Measurements from ENCODE around the gene RXFP1.

RXFP1 gene

DNA sequence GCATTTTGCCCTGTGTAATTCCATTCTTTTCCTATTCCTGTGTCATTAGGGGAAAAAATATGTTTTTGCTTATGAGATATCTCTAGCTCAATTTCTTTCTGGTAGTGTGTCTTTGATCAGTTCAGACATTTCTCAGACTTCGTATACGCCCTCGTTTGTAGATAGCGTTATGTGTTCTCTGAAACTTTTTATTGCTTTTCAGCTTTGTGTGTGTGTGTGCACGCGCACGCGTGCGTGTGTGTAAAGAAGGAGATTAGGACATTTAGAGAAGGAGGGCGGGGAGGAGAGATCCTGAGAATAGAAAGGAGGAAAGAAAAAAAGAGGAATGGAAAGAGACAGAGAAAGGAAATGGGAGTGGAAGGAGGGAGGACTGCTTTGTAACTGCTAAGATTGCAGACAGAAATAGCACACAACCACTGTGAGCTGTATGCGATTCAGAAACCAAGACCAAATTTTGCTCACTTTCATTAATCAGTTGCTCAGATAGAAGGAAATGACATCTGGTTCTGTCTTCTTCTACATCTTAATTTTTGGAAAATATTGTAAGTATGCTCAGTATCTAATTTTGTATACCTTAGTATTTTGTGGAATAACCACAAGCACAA lies at the start of gene RXFP1:
TSS of gene RXFP1 (plus strand) at position 399 of the 605 bp plus-strand sequence. CDS start at position 494, 95 bp downstream.
- no peak for DNase-seq

- no peak for DNase-seq
These were observed 39.9 kb upstream of the RXFP1 start for GRCh38 chr4:158481811-158482210.

DNA sequence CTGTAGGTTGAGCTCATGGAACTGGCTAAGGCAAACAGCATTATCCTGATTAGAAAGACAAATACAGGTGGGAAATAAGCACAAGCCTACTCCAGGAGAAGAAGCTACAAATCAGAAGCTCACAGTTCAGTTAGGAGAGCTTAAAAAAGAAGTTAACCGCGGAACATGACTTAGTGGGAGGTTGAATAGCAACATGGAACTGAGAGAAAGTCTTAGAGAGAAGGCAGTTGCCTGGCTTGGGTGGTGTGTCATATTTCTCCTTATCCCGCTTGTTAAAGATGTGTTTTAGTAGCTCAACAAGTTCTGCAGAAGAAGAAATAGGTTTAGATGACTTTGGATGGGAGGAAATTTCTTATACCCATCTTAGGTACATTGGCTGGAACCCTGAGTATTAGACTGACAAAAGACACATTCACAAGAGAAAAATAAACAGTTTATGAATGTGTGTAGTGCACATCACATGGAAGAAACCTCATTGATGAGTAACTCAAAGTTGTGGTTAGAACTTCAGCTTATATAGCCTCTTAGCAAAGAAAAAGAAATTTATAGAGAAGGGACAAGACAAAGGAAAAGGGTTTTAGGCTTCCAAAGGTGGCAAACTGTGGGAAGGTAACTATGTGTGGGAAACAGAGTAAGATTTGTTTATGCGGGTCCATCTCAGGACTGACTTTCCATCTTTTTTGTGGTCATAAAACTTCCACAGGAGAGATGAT lies 37.4 kb upstream of the RXFP1 start:
- no peak for DNase-seq

DNA sequence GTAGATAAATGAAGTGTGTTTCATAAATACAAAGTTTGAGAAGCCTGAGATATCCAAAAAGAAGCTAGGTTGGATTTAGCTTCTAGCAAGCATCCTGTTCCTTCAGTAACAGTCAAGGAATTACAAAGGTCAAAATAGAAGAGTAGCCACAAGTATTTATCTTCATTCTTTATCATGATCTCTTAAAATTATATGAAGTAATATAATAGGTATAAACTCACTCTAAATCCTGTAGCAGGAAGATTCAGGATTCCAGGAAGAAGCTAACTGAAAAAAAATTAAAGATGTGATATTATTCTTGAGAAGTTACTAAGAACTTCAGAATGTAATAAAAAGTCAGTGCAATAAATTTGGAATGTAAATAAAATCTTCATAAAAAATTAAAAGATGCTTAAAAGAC lies 31.1 kb upstream of the RXFP1 start:
- DNase-seq: no peak

DNA sequence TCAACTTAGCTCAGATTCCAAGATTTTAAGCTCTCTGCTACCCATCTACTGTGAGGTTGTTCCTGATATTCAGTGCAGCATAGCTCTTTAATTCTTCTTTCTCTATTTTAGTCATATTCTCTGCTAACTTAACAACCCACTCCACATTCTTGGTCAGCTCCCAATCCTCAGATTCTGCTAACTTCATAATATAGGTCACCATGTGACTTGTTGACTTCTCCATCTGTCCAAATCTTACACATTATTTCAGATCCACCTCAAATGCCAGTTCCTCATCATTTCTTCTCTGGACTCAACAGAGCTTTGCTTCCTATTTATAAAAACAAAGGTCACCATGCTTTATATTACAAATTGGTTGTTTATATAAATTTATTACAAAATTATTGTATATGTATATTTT lies 29.3 kb upstream of the RXFP1 start:
- DNase-seq: no peak

DNA sequence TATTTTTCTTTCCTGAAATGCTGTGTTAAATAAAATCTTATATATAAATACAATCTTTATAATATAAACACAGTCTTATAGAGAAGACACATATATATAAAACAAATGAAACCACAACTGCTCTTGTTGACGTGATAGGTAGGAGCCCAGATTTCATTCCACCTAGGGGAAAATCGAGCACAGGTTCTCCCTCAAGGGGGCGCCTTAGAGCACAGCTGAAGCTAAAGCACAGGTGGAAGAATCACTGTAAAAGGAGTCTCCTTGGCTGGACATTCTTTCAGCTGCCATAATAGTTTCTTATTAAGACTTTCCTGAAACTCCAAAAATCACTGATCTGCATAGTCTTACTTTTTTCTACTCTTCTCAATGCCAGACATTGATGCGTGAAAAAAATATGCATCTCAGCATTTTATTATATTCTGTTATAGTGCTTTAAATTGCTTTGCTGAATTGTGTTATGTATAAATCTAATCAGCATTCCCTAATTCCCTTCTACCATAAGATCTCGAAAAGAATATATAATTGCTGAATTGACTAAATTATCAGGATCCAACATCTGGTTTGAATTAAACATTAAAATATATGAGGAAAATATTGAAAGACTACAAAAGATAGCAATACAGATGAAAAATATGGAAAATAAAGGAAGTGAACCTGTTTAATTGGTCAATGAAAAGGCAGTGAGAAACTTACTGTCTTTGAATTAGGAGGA lies 25.5 kb upstream of the RXFP1 start:
- DNase-seq: peak; percentile 7

- DNase-seq: no peak
These were observed 21.6 kb upstream of the RXFP1 start for GRCh38 chr4:158500054-158500453.

DNA sequence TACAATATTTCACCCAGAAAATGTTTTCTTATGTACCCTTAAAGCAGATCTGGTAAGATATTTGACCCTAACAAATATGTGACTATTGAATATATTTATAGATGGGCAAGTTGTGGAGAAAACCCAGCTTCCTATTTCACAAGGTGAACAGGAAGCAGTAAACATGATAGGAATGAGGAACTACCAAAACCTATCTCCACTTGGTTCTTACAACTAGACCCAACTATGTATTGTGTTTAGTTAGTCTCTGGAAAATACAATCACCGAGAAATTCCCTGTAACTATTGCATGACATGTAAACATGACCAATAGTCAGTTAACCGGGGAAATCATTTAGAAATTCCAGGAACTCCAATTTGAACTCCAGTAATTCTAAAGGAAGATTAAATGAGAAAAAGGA lies 8.4 kb upstream of the RXFP1 start:
- no peak for DNase-seq

GRCh38 chr4:158519226-158519625 lies 2.5 kb upstream of the RXFP1 start:
- DNase-seq: peak; percentile 7

DNA sequence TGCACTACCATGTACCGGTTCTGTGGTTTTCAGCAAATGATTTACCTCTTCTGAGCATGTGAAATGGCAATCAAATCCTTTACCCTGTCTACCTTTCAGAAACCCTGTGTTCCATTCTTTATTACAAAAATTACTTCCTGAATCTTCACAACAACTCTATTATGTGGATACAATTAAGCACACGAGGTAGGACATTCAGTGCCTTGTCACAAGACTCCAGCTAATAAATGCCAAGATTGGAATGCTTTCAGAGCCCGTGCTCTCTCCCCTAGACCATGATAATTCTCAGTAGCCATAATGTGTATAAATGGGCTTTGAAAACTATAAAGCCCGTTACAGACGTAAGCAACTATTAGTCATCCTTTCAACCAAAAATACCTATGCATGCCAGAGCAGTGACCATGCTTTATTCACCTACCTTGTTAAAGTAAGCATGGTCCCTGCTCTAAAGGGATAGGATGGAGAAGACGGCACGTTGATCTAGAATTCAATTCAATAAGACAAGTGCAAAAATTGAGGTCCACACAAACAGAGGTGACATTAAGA lies 2.4 kb downstream of the RXFP1 start:
- DNase-seq: no peak

- DNase-seq: no peak
These were observed 5.8 kb downstream of the RXFP1 start for GRCh38 chr4:158527516-158527915.

DNA sequence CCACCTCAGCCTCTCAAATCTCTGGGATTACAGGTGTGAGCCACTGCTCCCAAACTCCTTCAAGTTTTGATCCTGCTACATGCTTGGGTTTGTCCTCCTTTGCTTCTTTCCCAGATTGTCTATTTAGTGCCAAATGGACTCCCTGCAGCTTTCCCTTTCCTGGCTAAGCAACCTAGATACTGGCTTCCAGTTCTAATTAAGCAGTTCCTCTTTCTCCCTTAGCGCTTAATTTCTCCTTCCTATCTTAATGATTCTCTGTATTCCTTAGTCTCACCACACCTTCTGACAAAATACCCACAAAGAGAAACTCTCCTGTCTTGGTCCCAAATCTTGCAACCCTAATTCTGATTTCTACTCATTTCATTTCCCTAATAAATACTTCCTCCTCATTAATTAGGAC lies 7.8 kb downstream of the RXFP1 start:
- no peak for DNase-seq

GRCh38 chr4:158530381-158530780 lies 8.7 kb downstream of the RXFP1 start:
- DNase-seq: no peak

GRCh38 chr4:158530898-158531297 lies 9.2 kb downstream of the RXFP1 start:
- DNase-seq: no peak

DNA sequence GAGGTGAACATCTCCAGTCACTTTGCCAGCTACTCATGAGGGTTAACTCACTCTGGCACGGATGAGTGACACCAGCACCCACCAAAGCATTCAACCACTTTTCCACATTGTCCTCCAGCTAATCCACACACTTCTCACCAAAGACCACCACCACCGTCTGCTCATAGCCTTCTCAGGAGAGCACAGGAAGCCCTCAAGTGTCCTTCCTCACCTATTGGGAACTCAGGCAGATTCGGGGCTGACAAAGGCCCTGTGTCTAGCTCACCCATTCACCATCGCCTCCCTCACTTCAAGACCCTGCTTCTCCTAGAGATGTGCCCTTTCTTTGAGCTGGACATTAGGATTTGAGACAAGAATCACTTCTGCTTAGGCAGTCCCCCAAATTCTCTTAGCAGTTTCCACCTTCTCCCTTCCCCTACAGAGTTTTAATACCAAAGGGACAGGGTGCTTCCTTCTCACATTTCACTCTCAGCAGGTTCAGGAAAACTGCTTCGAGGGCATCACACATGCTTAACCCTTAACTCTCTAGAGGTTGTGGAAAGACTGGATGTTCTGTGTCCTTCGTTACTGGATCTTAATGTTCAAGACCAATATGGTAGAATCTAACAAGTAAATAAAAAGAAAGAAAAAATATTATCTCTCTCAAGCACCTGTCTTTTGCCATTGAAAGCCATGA lies 11.0 kb downstream of the RXFP1 start:
- no peak for DNase-seq

DNA sequence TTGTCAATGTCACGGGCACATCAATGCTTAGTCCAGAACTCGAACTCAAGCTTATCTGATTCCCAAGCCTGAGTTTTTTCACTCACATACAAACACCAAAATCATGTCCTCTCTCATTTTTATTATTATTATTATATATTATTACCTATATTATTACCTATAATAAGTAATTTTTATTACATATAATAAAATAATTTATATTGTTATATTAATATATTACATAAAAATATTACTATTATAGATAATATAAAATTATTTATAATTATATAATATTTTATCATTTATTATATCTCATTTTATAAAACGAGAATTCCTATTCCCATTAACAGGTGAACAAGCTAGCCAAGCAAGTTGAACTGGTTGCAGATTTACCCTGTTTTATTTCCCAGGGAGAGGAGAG lies 13.0 kb downstream of the RXFP1 start:
- no peak for DNase-seq

DNA sequence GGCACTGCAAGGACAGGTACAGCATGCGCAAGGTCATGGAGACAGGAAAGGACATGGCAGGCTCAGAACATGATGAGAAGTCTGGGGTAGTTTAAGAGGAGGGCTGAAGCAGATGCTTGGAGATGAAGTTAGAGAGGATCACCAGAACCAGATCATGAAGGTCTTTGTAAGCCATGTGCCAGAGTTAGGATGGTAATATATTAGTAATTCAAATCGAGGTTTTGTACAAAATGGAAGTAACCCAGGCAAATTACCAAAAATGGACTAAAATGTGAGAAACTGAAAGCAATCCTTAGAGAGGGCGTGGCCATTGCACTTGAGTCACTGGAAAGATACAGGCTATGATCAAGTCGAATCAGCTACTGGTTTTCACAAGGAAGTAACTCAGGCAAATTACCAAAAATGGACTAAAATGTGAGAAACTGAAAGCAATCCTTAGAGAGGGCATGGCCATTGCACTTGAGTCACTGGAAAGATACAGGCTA lies 13.5 kb downstream of the RXFP1 start:
- DNase-seq: no peak

DNA sequence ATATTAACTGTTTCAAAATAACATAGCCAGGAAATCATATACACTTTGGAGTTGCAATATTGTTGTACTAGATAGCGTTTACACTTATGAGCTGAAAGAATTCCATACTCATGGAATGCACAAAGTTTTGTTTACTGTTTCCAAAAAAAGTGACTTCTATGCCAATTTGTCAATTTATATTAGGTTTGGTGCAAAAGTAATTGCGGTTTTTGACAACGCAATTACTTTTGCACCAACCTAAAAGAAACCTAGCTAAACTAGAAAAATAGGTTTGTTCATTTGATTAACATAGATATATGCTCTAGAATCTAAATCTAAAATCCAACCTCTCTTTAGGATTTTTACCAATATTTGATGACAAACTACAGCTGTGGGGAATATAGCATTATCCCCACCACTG lies 15.2 kb downstream of the RXFP1 start:
- DNase-seq: no peak

GRCh38 chr4:158538176-158538575 lies 16.5 kb downstream of the RXFP1 start:
- no peak for DNase-seq

- DNase-seq: no peak
These were observed 17.2 kb downstream of the RXFP1 start for GRCh38 chr4:158538911-158539310.

- DNase-seq: no peak
These were observed 18.6 kb downstream of the RXFP1 start for GRCh38 chr4:158540125-158540907.

- no peak for DNase-seq
These were observed 19.8 kb downstream of the RXFP1 start for GRCh38 chr4:158541506-158541905.

Measured in NCI-H774 (cell line).